Muscle layer of colon (tissue), 2 donors: ENCODE measurements around the gene TRIP6.

ENCODE experiments used
- H3K27ac ChIP-seq: one replicate; pipeline ENCODE4 v1.7.0; 2013; ENCODE audit warnings: low read depth, mild to moderate bottlenecking, low read length, moderate library complexity
- H3K27me3 ChIP-seq, 2 donors: one replicate each; pipeline ENCODE4 v1.7.0; 2013; ENCODE audit warnings: low read length in 2 of 2, mild to moderate bottlenecking in 2 of 2; ENCODE audit not compliant: insufficient read depth in 2 of 2, control insufficient read depth in 1 of 2
- H3K36me3 ChIP-seq: one replicate; pipeline ENCODE4 v1.7.0; 2013; ENCODE audit warnings: mild to moderate bottlenecking, low read length; ENCODE audit not compliant: insufficient read depth
- H3K4me1 ChIP-seq: one replicate; pipeline ENCODE4 v1.7.0; 2013; ENCODE audit warnings: mild to moderate bottlenecking, low read length; ENCODE audit not compliant: insufficient read depth
- H3K4me3 ChIP-seq, 2 donors: one replicate each; pipeline ENCODE4 v1.7.0; 2013; ENCODE audit warnings: low read length in 2 of 2, low read depth in 1 of 2, mild to moderate bottlenecking in 1 of 2, moderate library complexity in 1 of 2
- H3K9ac ChIP-seq: one replicate; pipeline ENCODE4 v1.7.0; 2013; ENCODE audit warnings: low read length
- H3K9me3 ChIP-seq: one replicate; pipeline ENCODE4 v1.7.0; 2013; ENCODE audit warnings: mild to moderate bottlenecking, low read length
- donor health status: abdominal sarcoma.
- donor health status: Adenocarcinoma of cecum.

The TRIP6 gene, protein sequence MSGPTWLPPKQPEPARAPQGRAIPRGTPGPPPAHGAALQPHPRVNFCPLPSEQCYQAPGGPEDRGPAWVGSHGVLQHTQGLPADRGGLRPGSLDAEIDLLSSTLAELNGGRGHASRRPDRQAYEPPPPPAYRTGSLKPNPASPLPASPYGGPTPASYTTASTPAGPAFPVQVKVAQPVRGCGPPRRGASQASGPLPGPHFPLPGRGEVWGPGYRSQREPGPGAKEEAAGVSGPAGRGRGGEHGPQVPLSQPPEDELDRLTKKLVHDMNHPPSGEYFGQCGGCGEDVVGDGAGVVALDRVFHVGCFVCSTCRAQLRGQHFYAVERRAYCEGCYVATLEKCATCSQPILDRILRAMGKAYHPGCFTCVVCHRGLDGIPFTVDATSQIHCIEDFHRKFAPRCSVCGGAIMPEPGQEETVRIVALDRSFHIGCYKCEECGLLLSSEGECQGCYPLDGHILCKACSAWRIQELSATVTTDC

DNA sequence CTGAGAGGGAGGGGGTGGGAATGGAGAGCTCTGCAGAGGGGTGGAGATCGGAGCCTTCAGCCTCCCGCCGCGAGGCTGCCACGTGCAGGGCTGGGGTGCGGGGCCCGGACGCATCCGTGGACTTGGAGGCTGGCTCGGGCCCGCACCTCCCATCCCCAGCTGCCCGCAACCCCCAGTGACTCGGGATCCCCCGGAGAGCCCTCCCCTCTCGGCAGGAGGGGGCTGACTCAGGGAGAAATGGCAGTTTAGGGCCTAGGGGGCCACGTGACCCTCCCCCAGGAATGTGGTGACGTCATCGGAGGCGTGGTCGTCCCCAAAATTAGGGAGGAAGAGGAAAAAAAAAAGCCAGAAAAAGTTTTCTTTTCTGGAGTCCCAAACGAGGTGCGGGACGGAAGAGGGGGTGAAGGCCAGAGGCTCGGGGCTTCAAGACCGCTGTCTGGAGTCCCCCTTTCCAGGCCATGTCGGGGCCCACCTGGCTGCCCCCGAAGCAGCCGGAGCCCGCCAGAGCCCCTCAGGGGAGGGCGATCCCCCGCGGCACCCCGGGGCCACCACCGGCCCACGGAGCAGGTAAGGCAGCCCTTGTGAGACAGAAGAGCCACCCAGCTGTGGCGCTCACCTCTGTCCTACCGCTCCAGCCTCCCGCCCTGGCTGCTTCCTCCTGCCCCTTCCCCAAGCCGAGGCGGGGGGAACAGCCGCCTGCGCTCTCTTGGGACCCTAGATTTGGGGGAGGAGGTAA is at the start of gene TRIP6:
Gene TRIP6, plus strand, starts transcription at position 348 of the 736 bp plus-strand sequence. Its CDS starts 111 bp downstream, at position 459.
- peaks cover 25% of the 10 kb centered on the region for H3K4me1 ChIP-seq
- peak within 1 kb of the TSS; percentile 99 for H3K27ac ChIP-seq
- H3K36me3 ChIP-seq: peaks cover 19% of the 10 kb centered on the region

DNA sequence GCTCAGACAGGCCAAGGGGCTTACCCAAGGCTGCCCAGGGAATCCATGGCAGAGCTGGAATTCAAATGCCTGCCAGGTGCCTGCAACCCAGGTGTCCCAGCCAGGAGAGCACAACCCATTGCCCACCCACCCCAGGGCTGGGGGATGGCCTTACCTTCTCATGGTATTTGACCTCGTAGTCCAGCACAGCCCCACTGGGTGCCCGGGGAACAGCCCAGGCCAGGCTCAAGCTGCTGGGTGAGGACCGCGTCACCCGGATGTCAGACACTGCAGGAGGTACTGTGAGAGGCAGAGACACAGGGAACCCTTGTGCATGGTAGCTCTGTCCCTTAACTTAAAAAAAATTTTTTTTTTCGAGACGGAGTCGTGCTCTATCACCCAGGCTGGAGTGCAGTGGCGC is 48.8 kb upstream of the TRIP6 start:
- H3K4me1 ChIP-seq: no peaks in the 10 kb centered on the region
- H3K27me3 ChIP-seq: no peaks in the 10 kb centered on the region
- H3K36me3 ChIP-seq: peaks cover 50% of the 10 kb centered on the region
- H3K9me3 ChIP-seq: no peaks in the 10 kb centered on the region
- no peak overlapping the region for H3K4me3 ChIP-seq
- H3K9ac ChIP-seq: no peak overlapping the region
- no peak overlapping the region for H3K27ac ChIP-seq

More for the DNA sequence above, at the start of gene TRIP6:
- Histone ChIP-seq H3K9ac (peak within 1 kb of the TSS; percentile 91), H3K9me3 (no peaks in the 10 kb centered on the region), H3K4me3 (peak within 1 kb of the TSS; percentile 81 to 90), H3K27me3 (no peaks in the 10 kb centered on the region)

DNA sequence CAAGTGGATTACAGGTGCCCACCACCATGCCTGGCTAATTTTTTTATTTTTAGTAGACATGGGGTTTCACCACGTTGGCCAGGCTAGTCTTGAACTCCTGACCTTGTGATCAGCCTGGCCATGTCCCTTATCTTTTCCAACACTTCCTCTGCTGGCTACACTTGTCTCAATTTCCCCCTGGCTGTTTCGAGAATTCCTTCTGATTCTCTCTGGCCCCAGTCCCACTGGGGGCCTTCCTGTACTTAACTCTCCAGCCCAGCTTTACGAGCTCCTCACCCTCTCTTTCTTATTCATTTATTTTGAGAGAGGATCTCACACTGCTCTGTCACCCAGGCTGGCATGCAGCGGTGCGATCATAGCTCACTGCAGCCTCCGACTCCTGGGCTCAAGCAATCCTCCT is 48.4 kb upstream of the TRIP6 start:
- no peak overlapping the region for H3K4me3 ChIP-seq
- no peaks in the 10 kb centered on the region for H3K4me1 ChIP-seq
- H3K36me3 ChIP-seq: peaks cover 50% of the 10 kb centered on the region
- H3K9me3 ChIP-seq: no peaks in the 10 kb centered on the region
- no peak overlapping the region for H3K27ac ChIP-seq
- H3K27me3 ChIP-seq: no peaks in the 10 kb centered on the region
- no peak overlapping the region for H3K9ac ChIP-seq

DNA sequence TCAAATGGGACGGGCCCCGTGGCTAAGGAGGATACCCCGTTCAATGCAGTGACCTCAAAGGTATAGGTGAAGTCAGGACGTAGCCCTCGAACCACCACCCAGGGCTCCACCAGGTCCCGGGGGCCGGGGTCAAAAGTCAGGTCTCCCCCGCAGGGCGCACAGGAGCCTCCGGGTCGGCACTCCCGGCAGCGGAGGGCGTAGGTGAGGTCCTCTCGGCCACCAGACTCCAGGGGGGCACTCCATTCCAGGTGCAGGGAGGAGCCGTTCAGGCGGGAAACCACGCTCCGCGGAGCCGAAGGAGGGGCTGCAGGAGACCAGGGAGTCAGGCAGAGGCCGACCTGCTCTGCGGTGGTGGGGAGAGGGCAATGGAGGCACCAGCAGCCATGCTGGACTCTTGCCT is 47.6 kb upstream of the TRIP6 start:
- H3K4me3 ChIP-seq: no peak overlapping the region
- peaks cover 43% of the 10 kb centered on the region for H3K36me3 ChIP-seq
- H3K27ac ChIP-seq: no peak overlapping the region
- H3K9me3 ChIP-seq: no peaks in the 10 kb centered on the region
- no peak overlapping the region for H3K9ac ChIP-seq
- H3K27me3 ChIP-seq: no peaks in the 10 kb centered on the region
- H3K4me1 ChIP-seq: peaks cover 2% of the 10 kb centered on the region

DNA sequence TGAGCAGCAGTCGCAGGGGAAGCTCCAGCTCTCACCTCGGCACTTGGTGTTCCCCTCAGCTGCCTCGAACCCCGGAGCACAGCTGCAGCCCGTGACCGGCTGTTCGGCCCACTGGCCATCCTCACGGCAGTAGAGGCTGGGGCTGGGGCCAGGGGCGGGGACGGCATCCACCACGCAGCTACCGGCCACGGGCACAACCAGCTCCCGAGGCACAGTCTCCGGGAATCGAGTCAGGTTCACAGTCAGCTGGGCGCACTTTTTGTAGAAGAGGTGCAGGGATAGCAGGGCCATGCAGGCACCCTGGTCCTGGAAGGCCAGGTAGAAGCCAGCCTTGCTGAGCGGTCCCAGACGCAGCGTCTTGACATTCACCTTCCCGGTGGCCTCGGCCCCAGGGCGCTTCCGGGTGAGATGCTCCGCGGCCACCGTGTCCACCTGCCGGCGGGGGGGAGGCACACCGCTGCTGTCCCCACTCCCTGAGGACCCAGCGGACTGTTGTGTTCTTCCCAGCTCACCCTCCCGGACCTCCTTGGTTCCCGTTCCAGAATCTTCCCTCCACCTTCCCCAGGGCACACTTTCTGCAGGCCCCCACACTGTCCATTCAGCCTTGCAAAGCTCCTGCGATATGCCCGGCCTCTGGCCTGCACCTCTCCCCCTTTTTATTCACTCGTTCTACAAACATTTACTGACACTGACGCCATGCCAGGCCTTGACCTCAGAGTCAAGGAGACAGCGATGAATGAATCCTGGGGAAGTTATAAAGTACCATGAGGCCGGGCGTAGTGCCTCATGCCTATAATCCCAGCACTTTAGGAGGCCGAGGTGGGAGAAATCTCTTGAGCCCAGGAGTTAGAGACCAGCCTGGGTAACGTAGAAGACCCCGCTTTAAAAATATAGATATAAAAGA is 44.7 kb upstream of the TRIP6 start:
- Histone ChIP-seq H3K9ac (no peak overlapping the region), H3K9me3 (no peaks in the 10 kb centered on the region), H3K27me3 (no peaks in the 10 kb centered on the region), H3K27ac (no peak overlapping the region), H3K4me3 (no peak overlapping the region), H3K36me3 (peaks cover 30% of the 10 kb centered on the region), H3K4me1 (peaks cover 21% of the 10 kb centered on the region)

DNA sequence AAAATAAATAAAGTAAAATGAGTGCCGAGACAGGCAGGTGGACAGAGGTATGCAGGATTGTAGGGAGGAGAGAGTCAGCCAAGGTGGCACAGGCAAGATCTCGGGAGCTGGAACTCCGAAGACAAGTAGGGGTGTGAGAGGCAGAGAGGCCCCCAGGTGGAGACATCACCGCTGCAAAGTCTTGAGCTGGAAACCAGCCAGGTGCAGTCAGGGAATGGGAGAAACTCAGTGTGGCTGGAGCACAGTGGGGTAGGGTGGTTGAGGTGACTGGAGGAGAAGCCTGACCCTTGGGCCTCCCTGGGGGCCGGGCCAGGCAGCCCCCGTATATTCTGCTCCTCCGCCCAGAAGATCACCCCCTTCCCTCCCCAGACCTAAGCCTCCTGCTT is 44.1 kb upstream of the TRIP6 start:
- Histone ChIP-seq H3K27me3 (no peaks in the 10 kb centered on the region), H3K4me3 (no peak overlapping the region), H3K36me3 (peaks cover 30% of the 10 kb centered on the region), H3K9me3 (no peaks in the 10 kb centered on the region), H3K27ac (no peak overlapping the region), H3K9ac (no peak overlapping the region), H3K4me1 (peaks cover 21% of the 10 kb centered on the region)

DNA sequence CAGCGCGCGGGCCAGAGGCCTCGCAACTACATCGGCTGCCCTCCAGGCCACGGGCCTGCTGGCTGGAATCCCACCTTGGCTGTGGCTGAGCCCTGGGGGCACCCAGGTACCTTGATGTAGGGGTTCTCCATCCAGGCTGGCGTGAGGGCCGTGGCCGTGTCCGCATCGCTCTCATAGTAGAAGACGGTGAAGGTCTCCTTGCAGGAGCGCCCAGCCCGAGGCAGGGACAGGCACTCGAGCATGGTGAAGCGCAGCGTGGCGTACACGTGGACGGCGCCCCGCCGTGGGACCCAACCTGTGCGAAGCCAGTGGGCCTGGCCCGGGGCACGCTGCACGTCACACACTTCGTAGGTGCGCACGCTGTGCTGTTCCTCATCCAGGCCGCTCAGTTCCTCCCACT is 43.7 kb upstream of the TRIP6 start:
- Histone ChIP-seq H3K9ac (no peak overlapping the region), H3K4me1 (peaks cover 21% of the 10 kb centered on the region), H3K27me3 (no peaks in the 10 kb centered on the region), H3K36me3 (peaks cover 30% of the 10 kb centered on the region), H3K9me3 (no peaks in the 10 kb centered on the region), H3K27ac (no peak overlapping the region), H3K4me3 (no peak overlapping the region)

DNA sequence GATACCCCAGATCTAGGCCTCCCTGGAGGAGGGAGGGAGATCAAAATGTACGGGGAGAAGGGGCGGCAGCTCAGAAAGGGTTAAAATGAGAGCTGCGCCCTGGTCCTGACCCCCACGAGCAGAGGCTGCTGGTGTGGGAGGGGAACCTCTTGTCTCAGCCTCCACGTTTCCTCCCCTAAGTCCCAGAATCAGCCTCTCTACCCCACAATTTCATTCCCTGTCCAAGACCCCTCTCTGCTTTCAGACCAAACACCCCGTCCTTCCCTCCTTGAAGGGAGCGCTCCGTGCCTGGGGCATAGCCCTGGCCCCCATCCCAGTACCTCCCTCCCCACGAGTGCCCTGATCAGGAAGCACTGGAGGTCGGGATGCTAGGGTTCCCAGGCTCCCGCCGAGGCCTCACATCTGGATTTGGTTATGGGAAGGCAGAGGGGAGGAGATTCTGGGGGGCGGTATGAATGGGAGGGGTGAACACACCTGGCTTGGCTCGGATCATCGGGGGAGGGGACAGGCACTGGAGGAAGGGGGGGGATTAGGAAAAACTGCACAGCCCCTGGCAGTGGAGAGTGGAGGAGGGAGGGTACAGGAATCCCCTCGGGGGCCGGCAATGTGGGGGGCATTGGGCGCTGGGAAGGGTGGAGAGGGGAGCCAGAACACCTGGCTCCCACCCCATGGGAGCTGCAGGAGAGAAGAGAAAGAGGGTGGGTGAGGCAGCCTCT is 42.5 kb upstream of the TRIP6 start:
- Histone ChIP-seq H3K4me3 (peak overlapping the region in 1 of 2 donors; percentile 58), H3K4me1 (peaks cover 21% of the 10 kb centered on the region), H3K27me3 (no peaks in the 10 kb centered on the region), H3K36me3 (peaks cover 26% of the 10 kb centered on the region), H3K9me3 (no peaks in the 10 kb centered on the region), H3K27ac (no peak overlapping the region), H3K9ac (no peak overlapping the region)

DNA sequence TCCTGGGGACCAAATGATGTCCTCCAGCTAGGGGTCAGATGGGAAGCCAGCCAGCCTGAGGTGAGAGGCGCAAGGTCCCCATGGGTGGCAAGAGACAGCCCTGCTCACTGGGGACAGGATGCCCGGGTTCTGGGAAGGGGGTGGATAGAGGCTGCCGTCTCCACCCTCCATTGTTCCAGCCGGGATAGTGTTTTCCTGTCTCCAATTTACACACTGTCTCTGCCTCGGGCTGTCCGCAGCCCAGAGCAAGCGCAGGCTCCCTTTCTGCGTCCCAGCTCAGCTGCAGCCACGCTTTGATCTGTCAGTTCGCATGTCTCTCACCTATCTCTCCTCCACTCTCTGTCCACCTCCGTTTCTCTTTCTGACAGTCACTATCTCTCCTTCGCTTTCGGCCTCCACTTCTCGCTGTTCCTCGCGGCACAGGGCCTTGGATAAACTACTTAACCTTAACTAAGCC is 41.9 kb upstream of the TRIP6 start:
- no peaks in the 10 kb centered on the region for H3K27me3 ChIP-seq
- H3K9me3 ChIP-seq: no peaks in the 10 kb centered on the region
- H3K4me3 ChIP-seq: peak overlapping the region; percentile 58 to 73
- H3K4me1 ChIP-seq: peaks cover 21% of the 10 kb centered on the region
- peak overlapping the region; percentile 84 for H3K27ac ChIP-seq
- peak overlapping the region; percentile 62 for H3K9ac ChIP-seq
- peaks cover 20% of the 10 kb centered on the region for H3K36me3 ChIP-seq

DNA sequence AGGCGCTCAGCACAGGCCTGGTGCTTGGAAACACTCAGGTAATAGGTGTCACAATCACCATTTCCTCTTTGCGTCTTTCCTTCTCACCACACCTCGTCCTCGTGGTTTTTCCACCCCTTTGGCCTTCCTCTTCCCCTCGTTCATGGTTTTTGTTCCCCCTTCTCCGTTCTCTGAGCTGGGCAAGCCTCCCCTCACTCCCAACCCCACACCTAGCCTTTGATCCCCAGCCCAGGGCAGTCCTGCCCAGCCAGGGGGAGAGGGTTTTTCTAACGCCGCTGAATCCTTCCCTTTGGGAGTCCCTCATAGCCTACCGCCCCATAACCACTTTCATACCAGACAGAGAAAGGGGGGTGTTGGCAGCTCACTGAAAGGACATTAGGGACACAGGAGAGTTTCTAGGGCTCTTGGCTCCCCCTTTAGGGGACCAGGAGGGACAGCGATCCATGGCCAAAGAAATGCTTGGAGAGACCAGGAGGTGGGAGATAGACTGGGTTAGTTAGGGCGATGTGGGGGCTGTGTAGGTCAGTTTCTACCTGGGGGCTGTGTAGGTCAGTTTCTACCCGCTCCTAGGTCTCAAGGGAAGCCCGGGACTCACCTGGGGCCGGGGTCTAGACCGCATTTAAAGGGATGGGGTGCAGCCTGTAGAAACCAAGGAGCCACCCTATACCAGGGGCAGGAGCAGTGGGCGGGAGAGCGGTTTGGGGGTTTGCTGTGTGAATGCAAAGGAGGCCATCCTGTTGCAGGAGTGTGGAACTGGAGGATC is 41.3 kb upstream of the TRIP6 start:
- Histone ChIP-seq H3K27me3 (no peaks in the 10 kb centered on the region), H3K4me1 (peaks cover 21% of the 10 kb centered on the region), H3K9ac (peak overlapping the region; percentile 62), H3K36me3 (peaks cover 20% of the 10 kb centered on the region), H3K9me3 (no peaks in the 10 kb centered on the region), H3K27ac (peak overlapping the region; percentile 84), H3K4me3 (peak overlapping the region; percentile 58 to 73)
